Neural progenitor cell (in vitro differentiated cells): ENCODE data around the gene TMEM225B. TPM values are rescaled to one million over a fixed set of nuclear protein-coding genes. Genes with fewer than 3 reads are reported as not detected.
A peak's percentile ranks its signal among the peaks of the same experiment; 100 is the strongest.
"Not testable (repeated sequence)": the region's sequence is repeated elsewhere in the genome, so short reads cannot be mapped to it uniquely, and the experiment has no call there.

ENCODE experiments used
- DNase-seq: peaks from one replicate; pipeline ENCODE4 v3.0.0-alpha.2; 2016; ENCODE audit warnings: low spot score
- H2AFZ ChIP-seq: fragments of 200-600 bp; sonication (generic); replicated peaks from 2 replicates; pipeline ENCODE4 v1.6.1; 2016; ENCODE audit warnings: antibody characterized with exemption
- H3F3A ChIP-seq: fragments of 200-600 bp; sonication (generic); 2 replicates; pipeline ENCODE4 v1.6.1; 2016; ENCODE audit warnings: antibody characterized with exemption, low read depth
- H3K27ac ChIP-seq: fragments of 200-600 bp; sonication (generic); 2 replicates; pipeline ENCODE4 v1.5.1; 2016; ENCODE audit warnings: mild to moderate bottlenecking
- H3K27me3 ChIP-seq: fragments of 200-600 bp; sonication (generic); 2 replicates; pipeline ENCODE4 v1.6.1; 2016; ENCODE audit warnings: mild to moderate bottlenecking, moderate library complexity
- H3K36me3 ChIP-seq: fragments of 200-600 bp; sonication (generic); 2 replicates; pipeline ENCODE4 v1.5.1; 2016
- H3K4me1 ChIP-seq: fragments of 200-600 bp; sonication (generic); 2 replicates; pipeline ENCODE4 v1.6.1; 2016; ENCODE audit warnings: mixed run types
- H3K4me2 ChIP-seq: fragments of 200-600 bp; sonication (generic); 2 replicates; pipeline ENCODE4 v1.6.1; 2016
- H3K4me3 ChIP-seq: fragments of 200-600 bp; sonication (generic); 2 replicates; pipeline ENCODE4 v1.5.1; 2016
- H3K79me2 ChIP-seq: fragments of 200-600 bp; sonication (generic); 2 replicates; pipeline ENCODE4 v1.6.1; 2016; ENCODE audit warnings: low read depth
- H3K9ac ChIP-seq: fragments of 200-600 bp; sonication (generic); 2 replicates; pipeline ENCODE4 v1.6.1; 2016
- H3K9me3 ChIP-seq: fragments of 200-600 bp; sonication (generic); 2 replicates; pipeline ENCODE4 v1.5.1; 2016; ENCODE audit warnings: low read depth
- H4K20me1 ChIP-seq: fragments of 200-600 bp; sonication (generic); 2 replicates; pipeline ENCODE4 v1.6.1; 2016; ENCODE audit warnings: low read depth
- H3K27ac Mint-ChIP-seq: 3 replicates; pipeline ENCODE4 v1.8.0; 2021; ENCODE audit warnings: mixed read lengths
- H3K27me3 Mint-ChIP-seq: 2 replicates; pipeline ENCODE4 v1.8.0; 2022; ENCODE audit warnings: low read depth, mild to moderate bottlenecking, inconsistent platforms, moderate library complexity, mixed read lengths; ENCODE audit not compliant: insufficient read depth
- H3K36me3 Mint-ChIP-seq: 3 replicates; pipeline ENCODE4 v1.8.0; 2021; ENCODE audit warnings: mixed read lengths
- H3K4me1 Mint-ChIP-seq: 3 replicates; pipeline ENCODE4 v1.8.0; 2021; ENCODE audit warnings: mixed read lengths
- H3K4me3 Mint-ChIP-seq: 3 replicates; pipeline ENCODE4 v1.8.0; 2021; ENCODE audit warnings: mild to moderate bottlenecking, moderate library complexity, mixed read lengths
- H3K9me3 Mint-ChIP-seq: 3 replicates; pipeline ENCODE4 v1.8.0; 2020; ENCODE audit warnings: mixed read lengths
- EZH2 ChIP-seq: fragments of 200-600 bp; sonication (generic); IDR thresholded peaks from 2 replicates; pipeline ENCODE4 v1.6.1; 2017; ENCODE audit warnings: antibody characterized with exemption, mild to moderate bottlenecking, moderate library complexity
- EZH2phosphoT487 ChIP-seq: fragments of 200-600 bp; sonication (generic); IDR thresholded peaks from 2 replicates; pipeline ENCODE4 v1.6.1; 2017; ENCODE audit warnings: antibody characterized with exemption
- total RNA-seq: library from RNA; depleted of rRNA; stranded (reverse); fragments of >200 nt; gene quantifications from 2 replicates; pipeline ENCODE4 v1.2.3, GENCODE V29; 2015; ENCODE audit warnings: low replicate concordance
- TF ChIP-seq, protein P1 (sequence below): fragments of 200-600 bp; sonication (generic); IDR thresholded peaks from 2 replicates; pipeline ENCODE4 v1.5.1; 2017; ENCODE audit warnings: antibody characterized with exemption, mild to moderate bottlenecking

Gene TMEM225B
- total RNA-seq, 1 donor from 2014 or later: not detected

DNA sequence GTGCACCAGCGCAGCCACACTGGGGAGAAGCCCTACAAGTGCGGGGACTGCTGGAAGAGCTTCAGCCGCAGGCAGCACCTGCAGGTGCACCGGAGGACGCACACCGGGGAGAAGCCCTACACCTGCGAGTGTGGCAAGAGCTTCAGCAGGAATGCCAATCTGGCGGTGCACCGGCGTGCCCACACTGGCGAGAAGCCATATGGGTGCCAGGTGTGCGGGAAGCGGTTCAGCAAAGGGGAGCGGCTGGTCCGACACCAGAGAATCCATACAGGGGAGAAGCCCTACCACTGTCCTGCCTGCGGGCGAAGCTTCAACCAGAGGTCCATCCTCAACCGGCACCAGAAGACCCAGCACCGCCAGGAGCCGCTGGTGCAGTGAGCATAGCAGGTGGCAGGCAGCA is 31.6 kb downstream of the TMEM225B start:
- no peak for TF ChIP-seq EZH2
- TF ChIP-seq EZH2phosphoT487: no peak
- TF ChIP-seq, protein P1, sequence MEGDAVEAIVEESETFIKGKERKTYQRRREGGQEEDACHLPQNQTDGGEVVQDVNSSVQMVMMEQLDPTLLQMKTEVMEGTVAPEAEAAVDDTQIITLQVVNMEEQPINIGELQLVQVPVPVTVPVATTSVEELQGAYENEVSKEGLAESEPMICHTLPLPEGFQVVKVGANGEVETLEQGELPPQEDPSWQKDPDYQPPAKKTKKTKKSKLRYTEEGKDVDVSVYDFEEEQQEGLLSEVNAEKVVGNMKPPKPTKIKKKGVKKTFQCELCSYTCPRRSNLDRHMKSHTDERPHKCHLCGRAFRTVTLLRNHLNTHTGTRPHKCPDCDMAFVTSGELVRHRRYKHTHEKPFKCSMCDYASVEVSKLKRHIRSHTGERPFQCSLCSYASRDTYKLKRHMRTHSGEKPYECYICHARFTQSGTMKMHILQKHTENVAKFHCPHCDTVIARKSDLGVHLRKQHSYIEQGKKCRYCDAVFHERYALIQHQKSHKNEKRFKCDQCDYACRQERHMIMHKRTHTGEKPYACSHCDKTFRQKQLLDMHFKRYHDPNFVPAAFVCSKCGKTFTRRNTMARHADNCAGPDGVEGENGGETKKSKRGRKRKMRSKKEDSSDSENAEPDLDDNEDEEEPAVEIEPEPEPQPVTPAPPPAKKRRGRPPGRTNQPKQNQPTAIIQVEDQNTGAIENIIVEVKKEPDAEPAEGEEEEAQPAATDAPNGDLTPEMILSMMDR: no peak
- Mint-ChIP-seq H3K27me3 (peaks cover 3% of the 10 kb centered on the region), H3K27ac (no peak overlapping the region), H3K4me1 (no peaks in the 10 kb centered on the region), H3K9me3 (no peaks in the 10 kb centered on the region), H3K4me3 (no peak overlapping the region), H3K36me3 (peaks cover 33% of the 10 kb centered on the region)
- H3K79me2 ChIP-seq: peaks cover 3% of the 10 kb centered on the region
- no peak overlapping the region for H3K4me2 ChIP-seq
- H3F3A ChIP-seq: peaks cover 7% of the 10 kb centered on the region
- no peaks in the 10 kb centered on the region for H3K9me3 ChIP-seq
- DNase-seq: no peak
- no peak overlapping the region for H2AFZ ChIP-seq
- H3K27ac ChIP-seq: no peak overlapping the region
- H3K36me3 ChIP-seq: peaks cover 12% of the 10 kb centered on the region
- no peaks in the 10 kb centered on the region for H3K4me1 ChIP-seq
- H4K20me1 ChIP-seq: peaks cover 24% of the 10 kb centered on the region
- H3K4me3 ChIP-seq: no peak overlapping the region
- H3K27me3 ChIP-seq: no peaks in the 10 kb centered on the region
- H3K9ac ChIP-seq: no peak overlapping the region

- Histone ChIP-seq H2AFZ (no peak overlapping the region), H4K20me1 (peaks cover 20% of the 10 kb centered on the region), H3K9me3 (no peaks in the 10 kb centered on the region), H3K4me2 (no peak overlapping the region), H3F3A (peaks cover 7% of the 10 kb centered on the region), H3K27ac (no peak overlapping the region), H3K4me3 (no peak overlapping the region), H3K9ac (peak overlapping the region; percentile 27), H3K27me3 (no peaks in the 10 kb centered on the region), H3K79me2 (peaks cover 3% of the 10 kb centered on the region), H3K36me3 (peaks cover 9% of the 10 kb centered on the region), H3K4me1 (no peaks in the 10 kb centered on the region)
- Mint-ChIP-seq H3K4me3 (no peak overlapping the region), H3K27me3 (peaks cover 3% of the 10 kb centered on the region), H3K9me3 (no peaks in the 10 kb centered on the region), H3K4me1 (no peaks in the 10 kb centered on the region), H3K36me3 (peaks cover 21% of the 10 kb centered on the region), H3K27ac (no peak overlapping the region)
- DNase-seq: peak; percentile 43
- TF ChIP-seq EZH2: no peak
- TF ChIP-seq, protein P1: peak; percentile 38
These were observed 33.4 kb downstream of the TMEM225B start for GRCh38 chr7:99631295-99632109.

GRCh38 chr7:99637414-99637813 is 39.3 kb downstream of the TMEM225B start:
- not testable (repeated sequence) for H3K27ac ChIP-seq, H3K27me3 Mint-ChIP-seq, H4K20me1 ChIP-seq, H3F3A ChIP-seq, H3K4me3 ChIP-seq, DNase-seq, H3K4me3 Mint-ChIP-seq, H3K79me2 ChIP-seq, H3K9me3 Mint-ChIP-seq, H3K27ac Mint-ChIP-seq, H3K36me3 Mint-ChIP-seq, H3K4me1 Mint-ChIP-seq, H3K9me3 ChIP-seq, H3K4me1 ChIP-seq, H3K27me3 ChIP-seq, H3K4me2 ChIP-seq, H3K36me3 ChIP-seq, H3K9ac ChIP-seq, H2AFZ ChIP-seq

DNA sequence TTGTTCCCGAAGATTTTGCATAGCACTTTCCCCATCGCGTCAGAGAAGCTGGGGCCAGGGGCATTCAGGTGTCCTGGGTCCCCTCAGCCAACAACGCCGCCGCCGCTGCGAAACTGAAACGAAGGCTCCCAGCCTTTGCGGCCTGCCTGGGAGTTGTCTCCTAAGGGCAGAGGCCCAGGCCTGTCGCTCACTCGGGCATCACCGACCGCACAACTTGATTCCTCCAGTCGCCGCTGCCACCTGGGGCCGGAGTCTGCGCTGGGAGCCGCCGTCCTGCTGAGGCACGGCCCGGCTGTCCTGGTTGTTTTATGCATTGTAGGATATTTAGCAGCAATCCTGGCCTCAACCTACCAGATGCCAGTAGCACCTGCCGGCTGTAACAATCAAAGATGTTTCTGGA is 40.7 kb downstream of the TMEM225B start:
- H3K4me3 Mint-ChIP-seq: no peak overlapping the region
- DNase-seq: no peak
- no peaks in the 10 kb centered on the region for H3K9me3 Mint-ChIP-seq
- H3K27me3 Mint-ChIP-seq: no peaks in the 10 kb centered on the region
- Histone ChIP-seq H3K4me2 (no peak overlapping the region), H3K27ac (no peak overlapping the region), H3K79me2 (no peaks in the 10 kb centered on the region), H3K4me3 (no peak overlapping the region), H3K9me3 (no peaks in the 10 kb centered on the region), H3K36me3 (no peaks in the 10 kb centered on the region), H4K20me1 (no peaks in the 10 kb centered on the region), H3F3A (no peaks in the 10 kb centered on the region), H2AFZ (no peak overlapping the region), H3K9ac (no peak overlapping the region), H3K27me3 (no peaks in the 10 kb centered on the region), H3K4me1 (no peaks in the 10 kb centered on the region)
- TF ChIP-seq, protein P1: no peak
- TF ChIP-seq EZH2phosphoT487: no peak
- no peak for TF ChIP-seq EZH2
- no peak overlapping the region for H3K27ac Mint-ChIP-seq
- no peaks in the 10 kb centered on the region for H3K4me1 Mint-ChIP-seq
- peaks cover 2% of the 10 kb centered on the region for H3K36me3 Mint-ChIP-seq
